ENCODE data around the gene VTI1A.

GRCh38 chr10:112716076-112716475 is 269.1 kb downstream of the VTI1A start:
- TF ChIP-seq CTCF (IDR thresholded peaks at IDR 0.05) (no peak), POLR2A (IDR thresholded peaks at IDR 0.05) (no peak), EP300 (IDR thresholded peaks at IDR 0.05) (no peak)

Data from upper lobe of left lung (tissue), 4 donors.